HAP-1 (cell line): ENCODE data around the gene RBM6.
A peak's percentile ranks its signal among the peaks of the same experiment; 100 is the strongest.
"Not testable (repeated sequence)": the region's sequence is repeated elsewhere in the genome, so short reads cannot be mapped to it uniquely, and the experiment has no call there.

ENCODE experiments used
- DNase-seq, 2 experiments: peaks; one replicate each; pipeline ENCODE4 v3.0.0-alpha.2; 2016 to 2020; ENCODE audit warnings: low spot score in 2 of 2
- H3K27me3 ChIP-seq: fragments of 250-450 bp; sonication (Bioruptor Pico); 2 replicates; pipeline ENCODE4 v1.5.1; 2020; ENCODE audit warnings: low read depth, mild to moderate bottlenecking, moderate library complexity
- H3K36me3 ChIP-seq: fragments of 250-450 bp; sonication (Bioruptor Pico); replicated peaks from 2 replicates; pipeline ENCODE4 v1.5.1; 2020; ENCODE audit warnings: mild to moderate bottlenecking
- H3K4me1 ChIP-seq: fragments of 250-450 bp; sonication (Bioruptor Pico); 2 replicates; pipeline ENCODE4 v1.5.1; 2020; ENCODE audit warnings: mild to moderate bottlenecking
- H3K4me3 ChIP-seq: fragments of 250-450 bp; sonication (Bioruptor Pico); 2 replicates; pipeline ENCODE4 v1.5.1; 2020; ENCODE audit warnings: mild to moderate bottlenecking, moderate library complexity
- H3K9me3 ChIP-seq: fragments of 250-450 bp; sonication (Bioruptor Pico); 2 replicates; pipeline ENCODE4 v1.5.1; 2020; ENCODE audit warnings: mild to moderate bottlenecking, moderate library complexity
- in situ Hi-C: fragments of 300-500 bp; cut with MboI; formaldehyde crosslinking; loops from 3 replicates; pipeline ENCODE4 v1.14.3; 2020; ENCODE audit warnings: low sequenced_read_pairs, inconsistent platforms, mixed read lengths

The RBM6 gene

DNA sequence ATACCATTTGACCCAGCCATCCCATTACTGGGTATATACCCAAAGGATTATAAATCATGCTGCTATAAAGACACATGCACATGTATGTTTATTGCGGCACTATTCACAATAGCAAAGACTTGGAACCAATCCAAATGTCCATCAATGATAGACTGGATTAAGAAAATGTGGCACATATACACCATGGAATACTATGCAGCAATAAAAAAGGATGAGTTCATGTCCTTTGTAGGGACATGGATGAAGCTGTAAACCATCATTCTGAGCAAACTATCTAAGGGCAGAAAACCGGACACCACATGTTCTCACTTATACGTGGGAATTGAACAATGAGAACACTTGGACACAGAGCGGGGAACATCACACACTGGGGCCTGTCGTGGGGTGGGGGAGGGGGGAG lies 91.3 kb downstream of the RBM6 start:
- H3K4me3 ChIP-seq, H3K9me3 ChIP-seq, in situ Hi-C loops, H3K27me3 ChIP-seq, H3K4me1 ChIP-seq, DNase-seq, H3K36me3 ChIP-seq: not testable (repeated sequence)

DNA sequence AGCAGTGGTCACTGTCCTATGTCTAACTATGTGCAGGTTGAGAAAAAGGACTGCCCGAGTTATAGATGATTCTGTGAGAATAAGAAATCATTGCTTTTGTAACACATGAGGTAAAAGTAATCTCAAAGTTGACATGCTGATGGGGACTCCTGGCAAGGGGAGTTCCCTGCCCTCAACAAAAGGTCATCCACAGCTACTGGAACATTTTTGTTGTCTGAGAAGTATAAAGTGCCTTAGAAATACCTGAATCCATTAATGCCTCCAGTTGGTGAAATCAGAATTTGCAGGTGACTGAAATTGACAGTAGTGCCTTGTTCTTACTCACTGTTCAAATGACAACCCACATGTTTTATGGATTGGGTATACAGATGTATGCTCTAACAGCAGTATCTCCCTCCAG lies 105.0 kb downstream of the RBM6 start:
- H3K36me3 ChIP-seq: peaks cover 14% of the 10 kb centered on the region
- H3K4me1 ChIP-seq: peaks cover 7% of the 10 kb centered on the region; the same call in 1 of the 2 replicates
- H3K4me3 ChIP-seq: no peak overlapping the region
- H3K9me3 ChIP-seq: no peaks in the 10 kb centered on the region
- DNase-seq: no peak
- in situ Hi-C loops: no loop called here
- no peaks in the 10 kb centered on the region for H3K27me3 ChIP-seq

- Histone ChIP-seq H3K4me3 (no peak overlapping the region), H3K27me3 (no peaks in the 10 kb centered on the region), H3K4me1 (peaks cover 3% of the 10 kb centered on the region; the same call in 1 of the 2 replicates), H3K9me3 (no peaks in the 10 kb centered on the region), H3K36me3 (peaks cover 28% of the 10 kb centered on the region)
- in situ Hi-C loops: no loop called here
- DNase-seq: no peak
These were observed 107.5 kb downstream of the RBM6 start for GRCh38 chr3:50047426-50047825.

DNA sequence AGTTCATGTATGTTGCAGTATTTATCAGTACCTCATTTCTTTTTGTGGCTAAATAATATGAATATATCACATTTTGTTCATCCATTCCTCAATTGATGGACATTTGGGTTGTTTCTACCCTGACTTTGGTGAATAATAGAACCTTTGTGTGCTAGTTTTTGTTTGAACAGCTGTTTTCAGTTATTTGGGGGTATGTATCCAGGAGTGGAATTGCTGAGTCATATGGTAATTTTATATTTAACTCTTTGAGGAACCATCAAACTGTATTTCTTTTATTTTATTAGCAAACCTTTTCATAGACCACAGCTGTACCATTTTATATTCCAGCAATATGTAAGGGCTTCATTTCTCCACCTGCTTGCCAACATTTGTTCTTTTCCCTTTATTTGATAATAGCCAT lies 110.4 kb downstream of the RBM6 start:
- DNase-seq: no peak
- H3K36me3 ChIP-seq: peaks cover 43% of the 10 kb centered on the region
- no peaks in the 10 kb centered on the region for H3K27me3 ChIP-seq
- in situ Hi-C loops: no loop called here
- H3K9me3 ChIP-seq: no peaks in the 10 kb centered on the region
- peaks cover 3% of the 10 kb centered on the region; the same call in 1 of the 2 replicates for H3K4me1 ChIP-seq
- no peak overlapping the region for H3K4me3 ChIP-seq

DNA sequence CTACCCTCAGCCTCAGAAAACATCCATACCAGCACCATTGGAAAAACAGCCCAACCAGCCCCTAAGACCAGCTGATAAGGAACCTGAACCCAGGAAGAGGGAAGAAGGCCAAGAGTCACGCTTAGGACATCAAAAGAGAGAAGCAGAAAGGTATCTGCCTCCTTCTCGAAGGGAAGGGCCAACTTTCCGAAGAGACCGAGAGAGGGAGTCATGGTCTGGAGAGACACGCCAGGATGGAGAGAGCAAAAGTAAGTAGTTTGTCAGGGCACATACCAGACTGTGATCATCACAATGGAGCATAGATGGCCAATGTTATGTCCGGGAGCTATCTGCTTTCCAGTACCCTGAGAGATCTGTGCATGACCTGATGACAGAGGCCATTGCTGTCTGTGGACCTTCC lies 117.8 kb downstream of the RBM6 start:
- no peak for DNase-seq
- Histone ChIP-seq H3K36me3 (peaks cover 56% of the 10 kb centered on the region), H3K9me3 (no peaks in the 10 kb centered on the region), H3K4me3 (no peak overlapping the region), H3K4me1 (no peaks in the 10 kb centered on the region), H3K27me3 (no peaks in the 10 kb centered on the region)
- in situ Hi-C loops: no loop called here

- Histone ChIP-seq H3K9me3 (no peaks in the 10 kb centered on the region), H3K4me3 (no peak overlapping the region), H3K4me1 (no peaks in the 10 kb centered on the region), H3K36me3 (peaks cover 71% of the 10 kb centered on the region), H3K27me3 (no peaks in the 10 kb centered on the region)
- no peak for DNase-seq
- in situ Hi-C loops: no loop called here
These were observed 128.2 kb downstream of the RBM6 start for GRCh38 chr3:50068134-50068533.

GRCh38 chr3:50078091-50078490 lies 138.1 kb downstream of the RBM6 start:
- Histone ChIP-seq H3K9me3 (no peaks in the 10 kb centered on the region), H3K4me1 (peaks cover 3% of the 10 kb centered on the region), H3K27me3 (no peaks in the 10 kb centered on the region), H3K36me3 (peaks cover 38% of the 10 kb centered on the region), H3K4me3 (no peak overlapping the region)
- in situ Hi-C loops: no loop called here
- DNase-seq: no peak

- H3K9me3 ChIP-seq: no peaks in the 10 kb centered on the region
- no peak for DNase-seq
- H3K27me3 ChIP-seq: no peaks in the 10 kb centered on the region
- in situ Hi-C loops: no loop called here
- H3K4me1 ChIP-seq: peaks cover 6% of the 10 kb centered on the region
- H3K4me3 ChIP-seq: no peak overlapping the region
- H3K36me3 ChIP-seq: peaks cover 32% of the 10 kb centered on the region
These were observed 138.7 kb downstream of the RBM6 start for GRCh38 chr3:50078622-50079021.

DNA sequence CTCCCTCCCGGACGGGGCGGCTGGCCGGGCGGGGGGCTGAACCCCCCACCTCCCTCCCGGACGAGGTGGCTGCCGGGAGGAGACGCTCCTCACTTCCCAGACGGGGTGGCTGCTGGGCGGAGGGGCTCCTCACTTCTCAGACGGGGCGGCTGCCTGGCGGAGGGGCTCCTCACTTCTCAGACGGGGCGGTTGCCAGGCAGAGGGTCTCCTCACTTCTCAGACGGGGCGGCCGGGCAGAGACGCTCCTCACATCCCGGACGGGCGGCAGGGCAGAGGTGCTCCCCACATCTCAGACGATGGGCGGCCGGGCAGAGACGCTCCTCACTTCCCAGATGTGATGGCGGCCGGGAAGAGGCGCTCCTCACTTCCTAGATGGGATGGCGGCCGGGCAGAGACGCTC lies 145.0 kb downstream of the RBM6 start:
- H3K9me3 ChIP-seq, DNase-seq, H3K4me3 ChIP-seq, H3K27me3 ChIP-seq, H3K36me3 ChIP-seq, in situ Hi-C loops, H3K4me1 ChIP-seq: not testable (repeated sequence)

GRCh38 chr3:50088725-50089608 lies 149.0 kb downstream of the RBM6 start, which contains the start of gene RBM5:
RBM5 (plus strand) TSS chr3:50088919; CDS start chr3:50090435, 1,516 bp downstream.
- DNase-seq: peak; percentile 89 to 96
- peak within 1 kb of the TSS; percentile 93 for H3K4me3 ChIP-seq
- in situ Hi-C loops: no loop called here
- H3K27me3 ChIP-seq: no peaks in the 10 kb centered on the region
- peaks cover 47% of the 10 kb centered on the region for H3K36me3 ChIP-seq
- no peaks in the 10 kb centered on the region; the same call in none of the 2 replicates for H3K4me1 ChIP-seq
- no peaks in the 10 kb centered on the region for H3K9me3 ChIP-seq

- DNase-seq: peak in 1 of 2 experiments; percentile 38
- in situ Hi-C loops: no loop called here
These were observed 149.6 kb downstream of the RBM6 start for GRCh38 chr3:50089609-50089945.

GRCh38 chr3:50090984-50091383 lies 151.0 kb downstream of the RBM6 start:
- no peaks in the 10 kb centered on the region for H3K9me3 ChIP-seq
- H3K4me1 ChIP-seq: no peaks in the 10 kb centered on the region; the same call in none of the 2 replicates
- no peak overlapping the region for H3K4me3 ChIP-seq
- H3K27me3 ChIP-seq: no peaks in the 10 kb centered on the region
- H3K36me3 ChIP-seq: peaks cover 68% of the 10 kb centered on the region
- in situ Hi-C loops: no loop called here
- no peak for DNase-seq

More at GRCh38 chr3:50089609-50089945, 149.6 kb downstream of the RBM6 start:
- peaks cover 54% of the 10 kb centered on the region for H3K36me3 ChIP-seq
- H3K4me3 ChIP-seq: peak overlapping the region; percentile 93
- no peaks in the 10 kb centered on the region; the same call in none of the 2 replicates for H3K4me1 ChIP-seq
- no peaks in the 10 kb centered on the region for H3K9me3 ChIP-seq
- H3K27me3 ChIP-seq: no peaks in the 10 kb centered on the region

- Histone ChIP-seq H3K36me3 (peaks cover 97% of the 10 kb centered on the region), H3K27me3 (no peaks in the 10 kb centered on the region), H3K4me3 (no peak overlapping the region), H3K4me1 (peaks cover 9% of the 10 kb centered on the region), H3K9me3 (no peaks in the 10 kb centered on the region)
- in situ Hi-C loops: no loop called here
- DNase-seq: no peak
These were observed 155.5 kb downstream of the RBM6 start for GRCh38 chr3:50095352-50095998.

DNA sequence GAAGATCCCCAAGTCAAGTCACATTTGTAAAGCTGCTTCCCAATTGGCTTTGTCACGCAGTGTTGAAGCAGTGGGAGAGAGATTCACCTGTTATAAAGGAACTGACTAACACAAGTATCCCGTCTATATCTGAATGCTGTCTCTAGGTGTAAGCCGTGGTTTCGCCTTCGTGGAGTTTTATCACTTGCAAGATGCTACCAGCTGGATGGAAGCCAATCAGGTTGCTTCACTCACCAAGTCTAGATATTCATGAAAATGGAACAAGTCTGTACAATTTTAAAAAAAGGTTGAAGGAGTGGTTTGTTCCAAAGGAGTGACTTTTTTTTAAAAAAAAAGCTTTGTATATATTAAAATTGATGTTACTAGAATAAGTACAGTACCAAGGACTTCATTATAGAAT lies 160.4 kb downstream of the RBM6 start:
- H3K36me3 ChIP-seq: peaks cover 89% of the 10 kb centered on the region
- H3K4me1 ChIP-seq: peaks cover 18% of the 10 kb centered on the region
- H3K27me3 ChIP-seq: no peaks in the 10 kb centered on the region
- no peaks in the 10 kb centered on the region for H3K9me3 ChIP-seq
- DNase-seq: peak; percentile 16 to 36
- no peak overlapping the region for H3K4me3 ChIP-seq
- in situ Hi-C loops: no loop called here
